ENCODE results near the gene TM9SF1.

DNA sequence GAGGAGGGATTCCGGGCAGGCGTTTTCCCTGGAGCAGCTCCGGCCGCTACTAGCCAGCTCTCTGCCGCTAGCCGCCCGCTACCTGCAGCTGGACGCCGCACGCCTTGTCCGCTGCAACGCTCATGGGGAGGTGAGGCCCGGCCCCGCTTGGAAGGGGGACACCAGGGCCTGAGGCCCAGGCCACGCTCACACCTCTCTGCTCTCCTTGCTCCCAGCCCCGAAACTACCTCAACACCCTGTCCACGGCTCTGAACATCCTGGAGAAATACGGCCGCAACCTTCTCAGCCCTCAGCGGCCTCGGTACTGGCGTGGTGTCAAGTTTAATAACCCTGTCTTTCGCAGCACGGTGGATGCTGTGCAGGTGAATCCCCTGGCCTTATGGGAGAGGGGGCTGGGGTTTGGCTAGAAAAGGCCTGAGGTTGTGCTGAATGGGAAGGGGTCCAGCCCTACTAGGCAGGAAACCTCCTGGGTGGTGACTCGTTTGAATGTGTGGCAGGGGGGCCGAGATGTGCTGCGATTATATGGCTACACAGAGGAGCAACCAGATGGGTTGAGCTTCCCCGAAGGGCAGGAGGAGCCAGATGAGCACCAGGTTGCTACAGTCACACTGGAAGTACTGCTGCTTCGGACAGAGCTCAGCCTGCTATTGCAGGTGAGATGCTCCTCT lies 47.3 kb downstream of the TM9SF1 start:
- TF ChIP-seq SPI1 (IDR thresholded peaks at IDR 0.05; ENCODE audit: borderline replicate concordance, insufficient read depth, low read depth, low read length) = no peak
- TF ChIP-seq, protein P1, sequence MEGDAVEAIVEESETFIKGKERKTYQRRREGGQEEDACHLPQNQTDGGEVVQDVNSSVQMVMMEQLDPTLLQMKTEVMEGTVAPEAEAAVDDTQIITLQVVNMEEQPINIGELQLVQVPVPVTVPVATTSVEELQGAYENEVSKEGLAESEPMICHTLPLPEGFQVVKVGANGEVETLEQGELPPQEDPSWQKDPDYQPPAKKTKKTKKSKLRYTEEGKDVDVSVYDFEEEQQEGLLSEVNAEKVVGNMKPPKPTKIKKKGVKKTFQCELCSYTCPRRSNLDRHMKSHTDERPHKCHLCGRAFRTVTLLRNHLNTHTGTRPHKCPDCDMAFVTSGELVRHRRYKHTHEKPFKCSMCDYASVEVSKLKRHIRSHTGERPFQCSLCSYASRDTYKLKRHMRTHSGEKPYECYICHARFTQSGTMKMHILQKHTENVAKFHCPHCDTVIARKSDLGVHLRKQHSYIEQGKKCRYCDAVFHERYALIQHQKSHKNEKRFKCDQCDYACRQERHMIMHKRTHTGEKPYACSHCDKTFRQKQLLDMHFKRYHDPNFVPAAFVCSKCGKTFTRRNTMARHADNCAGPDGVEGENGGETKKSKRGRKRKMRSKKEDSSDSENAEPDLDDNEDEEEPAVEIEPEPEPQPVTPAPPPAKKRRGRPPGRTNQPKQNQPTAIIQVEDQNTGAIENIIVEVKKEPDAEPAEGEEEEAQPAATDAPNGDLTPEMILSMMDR (IDR thresholded peaks at IDR 0.05 in 2 of 3, conservative IDR thresholded peaks at IDR 0.05 in 1 of 3; ENCODE audit: control insufficient read depth in 2 of 3, extremely low read depth in 1 of 3, insufficient read depth in 1 of 3, low read depth in 3 of 3, low read length in 3 of 3) = no peak
- TF ChIP-seq SRF (IDR thresholded peaks at IDR 0.05; ENCODE audit: low read depth in 2 of 2, low read length in 2 of 2) = no peak
- TF ChIP-seq, protein P2, sequence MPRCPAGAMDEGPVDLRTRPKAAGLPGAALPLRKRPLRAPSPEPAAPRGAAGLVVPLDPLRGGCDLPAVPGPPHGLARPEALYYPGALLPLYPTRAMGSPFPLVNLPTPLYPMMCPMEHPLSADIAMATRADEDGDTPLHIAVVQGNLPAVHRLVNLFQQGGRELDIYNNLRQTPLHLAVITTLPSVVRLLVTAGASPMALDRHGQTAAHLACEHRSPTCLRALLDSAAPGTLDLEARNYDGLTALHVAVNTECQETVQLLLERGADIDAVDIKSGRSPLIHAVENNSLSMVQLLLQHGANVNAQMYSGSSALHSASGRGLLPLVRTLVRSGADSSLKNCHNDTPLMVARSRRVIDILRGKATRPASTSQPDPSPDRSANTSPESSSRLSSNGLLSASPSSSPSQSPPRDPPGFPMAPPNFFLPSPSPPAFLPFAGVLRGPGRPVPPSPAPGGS (IDR thresholded peaks at IDR 0.05; ENCODE audit: borderline replicate concordance, insufficient read depth, low read depth, low read length, poor library complexity, severe bottlenecking) = no peak
- no peak for TF ChIP-seq NFYB (IDR thresholded peaks at IDR 0.05; ENCODE audit: insufficient read depth, low read depth, low read length)
- TF ChIP-seq, protein P3, sequence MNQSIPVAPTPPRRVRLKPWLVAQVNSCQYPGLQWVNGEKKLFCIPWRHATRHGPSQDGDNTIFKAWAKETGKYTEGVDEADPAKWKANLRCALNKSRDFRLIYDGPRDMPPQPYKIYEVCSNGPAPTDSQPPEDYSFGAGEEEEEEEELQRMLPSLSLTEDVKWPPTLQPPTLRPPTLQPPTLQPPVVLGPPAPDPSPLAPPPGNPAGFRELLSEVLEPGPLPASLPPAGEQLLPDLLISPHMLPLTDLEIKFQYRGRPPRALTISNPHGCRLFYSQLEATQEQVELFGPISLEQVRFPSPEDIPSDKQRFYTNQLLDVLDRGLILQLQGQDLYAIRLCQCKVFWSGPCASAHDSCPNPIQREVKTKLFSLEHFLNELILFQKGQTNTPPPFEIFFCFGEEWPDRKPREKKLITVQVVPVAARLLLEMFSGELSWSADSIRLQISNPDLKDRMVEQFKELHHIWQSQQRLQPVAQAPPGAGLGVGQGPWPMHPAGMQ (IDR thresholded peaks at IDR 0.05; ENCODE audit: borderline replicate concordance) = no peak
- TF ChIP-seq, protein P4, sequence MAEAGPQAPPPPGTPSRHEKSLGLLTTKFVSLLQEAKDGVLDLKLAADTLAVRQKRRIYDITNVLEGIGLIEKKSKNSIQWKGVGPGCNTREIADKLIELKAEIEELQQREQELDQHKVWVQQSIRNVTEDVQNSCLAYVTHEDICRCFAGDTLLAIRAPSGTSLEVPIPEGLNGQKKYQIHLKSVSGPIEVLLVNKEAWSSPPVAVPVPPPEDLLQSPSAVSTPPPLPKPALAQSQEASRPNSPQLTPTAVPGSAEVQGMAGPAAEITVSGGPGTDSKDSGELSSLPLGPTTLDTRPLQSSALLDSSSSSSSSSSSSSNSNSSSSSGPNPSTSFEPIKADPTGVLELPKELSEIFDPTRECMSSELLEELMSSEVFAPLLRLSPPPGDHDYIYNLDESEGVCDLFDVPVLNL (IDR thresholded peaks at IDR 0.05; ENCODE audit: low read depth, low read length) = no peak
- TF ChIP-seq POLR2AphosphoS5 (IDR thresholded peaks at IDR 0.05; ENCODE audit: low read length) = no peak
- TF ChIP-seq EZH2 (IDR thresholded peaks at IDR 0.05; ENCODE audit: borderline replicate concordance, control insufficient read depth, low read depth, low read length) = no peak
- no peak for TF ChIP-seq NFIC (IDR thresholded peaks at IDR 0.05; ENCODE audit: low read depth, low read length)
- TF ChIP-seq CEBPB (IDR thresholded peaks at IDR 0.05; ENCODE audit: borderline replicate concordance in 1 of 2, low read depth in 2 of 2, low read length in 2 of 2) = no peak
- no peak for TF ChIP-seq RFX5 (IDR thresholded peaks at IDR 0.05; ENCODE audit: low read depth, low read length)

Measured in GM12878 (cell line).